Mesendoderm (in vitro differentiated cells): ENCODE results near the gene ARHGAP10.

ENCODE experiments used
- DNase-seq: peaks from one replicate; pipeline ENCODE4 v3.0.0; 2013
- H2AK5ac ChIP-seq: 2 replicates; pipeline ENCODE4 v1.6.1; 2013; ENCODE audit warnings: low read length, inconsistent platforms
- H2BK120ac ChIP-seq: 2 replicates; pipeline ENCODE4 v1.6.1; 2013; ENCODE audit warnings: low read depth, mild to moderate bottlenecking, low read length, moderate library complexity, mixed read lengths
- H2BK15ac ChIP-seq: replicated peaks from 2 replicates; pipeline ENCODE4 v1.6.1; 2013; ENCODE audit warnings: low read depth, mild to moderate bottlenecking, moderate library complexity
- H2BK5ac ChIP-seq: 2 replicates; pipeline ENCODE4 v1.6.1; 2013; ENCODE audit warnings: low read length, inconsistent platforms
- H3K18ac ChIP-seq: 2 replicates; pipeline ENCODE4 v1.6.1; 2013; ENCODE audit warnings: mild to moderate bottlenecking, low read length, mixed read lengths
- H3K23ac ChIP-seq: one replicate; pipeline ENCODE4 v1.6.1; 2013; ENCODE audit warnings: low read length
- H3K27ac ChIP-seq: 2 replicates; pipeline ENCODE4 v1.5.1; 2013; ENCODE audit warnings: low read depth, mild to moderate bottlenecking, inconsistent platforms, low read length, moderate library complexity
- H3K27me3 ChIP-seq: 2 replicates; pipeline ENCODE4 v1.6.1; 2013; ENCODE audit warnings: low read length, control low read depth, mild to moderate bottlenecking, inconsistent platforms; ENCODE audit not compliant: insufficient read depth, poor library complexity
- H3K36me3 ChIP-seq: 2 replicates; pipeline ENCODE4 v1.6.1; 2013; ENCODE audit warnings: low read length, inconsistent platforms; ENCODE audit not compliant: control insufficient read depth, insufficient read depth
- H3K4ac ChIP-seq: one replicate; pipeline ENCODE4 v1.6.1; 2013; ENCODE audit warnings: low read depth, mild to moderate bottlenecking, low read length, moderate library complexity
- H3K4me1 ChIP-seq: 2 replicates; pipeline ENCODE4 v1.6.1; 2013; ENCODE audit warnings: low read depth, low read length, inconsistent platforms; ENCODE audit not compliant: control insufficient read depth
- H3K4me2 ChIP-seq: 2 replicates; pipeline ENCODE4 v1.6.1; 2013; ENCODE audit warnings: low read length
- H3K4me3 ChIP-seq: 2 replicates; pipeline ENCODE4 v1.5.1; 2013; ENCODE audit warnings: mild to moderate bottlenecking, low read length
- H3K56ac ChIP-seq: one replicate; pipeline ENCODE4 v1.6.1; 2013; ENCODE audit warnings: low read length
- H3K79me1 ChIP-seq: 2 replicates; pipeline ENCODE4 v1.6.1; 2013; ENCODE audit warnings: low read length, inconsistent platforms
- H3K79me2 ChIP-seq: 2 replicates; pipeline ENCODE4 v1.6.1; 2013; ENCODE audit warnings: mild to moderate bottlenecking, low read length; ENCODE audit not compliant: control insufficient read depth, insufficient read depth
- H3K9ac ChIP-seq: 2 replicates; pipeline ENCODE4 v1.6.1; 2013; ENCODE audit warnings: low read length, inconsistent platforms
- H4K5ac ChIP-seq: one replicate; pipeline ENCODE4 v1.6.1; 2013; ENCODE audit warnings: low read length
- H4K8ac ChIP-seq: one replicate; pipeline ENCODE4 v1.6.1; 2013; ENCODE audit warnings: low read depth, mild to moderate bottlenecking, control low read depth, low read length, moderate library complexity
- WGBS: extraction: QIAGEN DNeasy Blood & Tissue Kit; methylation state at CpG from one replicate; pipeline ENCODE4 v1.1.7; 2013; ENCODE audit warnings: low lambda C conversion rate, missing lambda C conversion rate; ENCODE audit not compliant: insufficient coverage; ENCODE audit errors: extremely low coverage; 5-methylcytosine and 5-hydroxymethylcytosine counted together

Gene ARHGAP10

DNA sequence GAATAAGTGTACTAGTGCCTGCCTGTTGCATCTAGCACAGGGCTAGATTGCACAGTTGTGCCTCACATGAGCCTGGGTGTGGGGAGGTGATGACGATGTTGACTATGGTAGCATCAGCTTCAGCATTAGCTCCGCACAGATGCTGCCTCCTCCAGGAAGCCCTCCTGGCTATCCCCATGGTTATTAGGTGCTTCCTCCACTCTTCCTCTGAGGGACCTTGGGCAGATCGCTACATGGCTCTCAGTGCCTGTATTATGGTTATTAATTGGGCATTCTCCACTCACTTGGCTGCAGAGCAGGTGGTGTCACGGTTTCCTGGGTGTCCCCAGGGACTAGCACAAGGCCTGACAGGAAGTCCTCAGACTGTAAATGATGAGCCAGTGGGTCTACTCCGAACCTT is 325.6 kb downstream of the ARHGAP10 start:
- no peak overlapping the region for H3K18ac ChIP-seq
- H3K23ac ChIP-seq: no peak overlapping the region
- DNase-seq: no peak
- no CpG with 5 or more reads among the region's 5 CpGs for WGBS
- no peaks in the 10 kb centered on the region for H3K79me1 ChIP-seq
- H3K27ac ChIP-seq: no peak overlapping the region
- H3K4me2 ChIP-seq: no peak overlapping the region
- H2BK120ac ChIP-seq: no peak overlapping the region
- H3K27me3 ChIP-seq: no peaks in the 10 kb centered on the region
- H2BK15ac ChIP-seq: no peak overlapping the region
- H3K79me2 ChIP-seq: no peaks in the 10 kb centered on the region
- H4K5ac ChIP-seq: no peak overlapping the region
- H4K8ac ChIP-seq: no peak overlapping the region
- no peak overlapping the region for H3K9ac ChIP-seq
- H2BK5ac ChIP-seq: no peak overlapping the region
- no peak overlapping the region for H3K4me3 ChIP-seq
- no peak overlapping the region for H3K4ac ChIP-seq
- H3K4me1 ChIP-seq: peaks cover 29% of the 10 kb centered on the region
- no peak overlapping the region for H3K56ac ChIP-seq
- peak overlapping the region; percentile 25 for H2AK5ac ChIP-seq
- H3K36me3 ChIP-seq: no peaks in the 10 kb centered on the region

- Histone ChIP-seq H2AK5ac (no peak overlapping the region), H3K23ac (no peak overlapping the region), H3K9ac (peak overlapping the region; percentile 1), H3K36me3 (no peaks in the 10 kb centered on the region), H2BK5ac (no peak overlapping the region), H3K4ac (no peak overlapping the region), H3K27ac (no peak overlapping the region), H3K79me1 (no peaks in the 10 kb centered on the region), H3K79me2 (no peaks in the 10 kb centered on the region), H4K5ac (no peak overlapping the region), H3K18ac (no peak overlapping the region), H2BK120ac (no peak overlapping the region), H4K8ac (no peak overlapping the region), H3K27me3 (no peaks in the 10 kb centered on the region), H3K4me3 (no peak overlapping the region), H3K4me2 (no peak overlapping the region), H3K56ac (peak overlapping the region; percentile 6), H2BK15ac (no peak overlapping the region), H3K4me1 (peaks cover 29% of the 10 kb centered on the region)
- whole genome bisulfite sequencing: no CpG with 5 or more reads among the region's 14 CpGs
- DNase-seq: no peak
Measured at GRCh38 chr4:148057984-148058859, 326.3 kb downstream of the ARHGAP10 start.

GRCh38 chr4:148059617-148060180 is 327.8 kb downstream of the ARHGAP10 start:
- Histone ChIP-seq H3K4me2 (no peak overlapping the region), H2BK15ac (no peak overlapping the region), H4K5ac (no peak overlapping the region), H2BK5ac (peak overlapping the region; percentile 47), H3K79me1 (no peaks in the 10 kb centered on the region), H3K18ac (no peak overlapping the region), H3K36me3 (no peaks in the 10 kb centered on the region), H3K4me1 (peaks cover 27% of the 10 kb centered on the region), H3K27me3 (no peaks in the 10 kb centered on the region), H3K27ac (no peak overlapping the region), H4K8ac (no peak overlapping the region), H3K9ac (no peak overlapping the region), H3K4ac (peak overlapping the region; percentile 50), H2BK120ac (no peak overlapping the region), H3K79me2 (no peaks in the 10 kb centered on the region), H3K56ac (peak overlapping the region; percentile 57), H2AK5ac (peak overlapping the region; percentile 48), H3K23ac (peak overlapping the region; percentile 6), H3K4me3 (no peak overlapping the region)
- no CpG with 5 or more reads among the region's 10 CpGs for WGBS
- DNase-seq: no peak

GRCh38 chr4:148060264-148061140 is 328.6 kb downstream of the ARHGAP10 start:
- peak overlapping the region; percentile 39 for H3K18ac ChIP-seq
- no peak overlapping the region for H3K23ac ChIP-seq
- H2BK15ac ChIP-seq: no peak overlapping the region
- H3K79me2 ChIP-seq: no peaks in the 10 kb centered on the region
- no peaks in the 10 kb centered on the region for H3K27me3 ChIP-seq
- no peak overlapping the region for H2BK120ac ChIP-seq
- no peaks in the 10 kb centered on the region for H3K79me1 ChIP-seq
- no peak overlapping the region for H4K8ac ChIP-seq
- H3K9ac ChIP-seq: no peak overlapping the region
- no peak overlapping the region for H3K27ac ChIP-seq
- peak overlapping the region; percentile 34 for H4K5ac ChIP-seq
- no peak overlapping the region for H2AK5ac ChIP-seq
- H3K4me1 ChIP-seq: peaks cover 25% of the 10 kb centered on the region
- peak overlapping the region; percentile 61 for H3K56ac ChIP-seq
- no peak overlapping the region for H3K4me2 ChIP-seq
- H3K4me3 ChIP-seq: no peak overlapping the region
- H3K36me3 ChIP-seq: no peaks in the 10 kb centered on the region
- H2BK5ac ChIP-seq: peak overlapping the region; percentile 86
- WGBS: 100% methylated on average over 1 of the region's 13 CpGs
- H3K4ac ChIP-seq: no peak overlapping the region
- no peak for DNase-seq

DNA sequence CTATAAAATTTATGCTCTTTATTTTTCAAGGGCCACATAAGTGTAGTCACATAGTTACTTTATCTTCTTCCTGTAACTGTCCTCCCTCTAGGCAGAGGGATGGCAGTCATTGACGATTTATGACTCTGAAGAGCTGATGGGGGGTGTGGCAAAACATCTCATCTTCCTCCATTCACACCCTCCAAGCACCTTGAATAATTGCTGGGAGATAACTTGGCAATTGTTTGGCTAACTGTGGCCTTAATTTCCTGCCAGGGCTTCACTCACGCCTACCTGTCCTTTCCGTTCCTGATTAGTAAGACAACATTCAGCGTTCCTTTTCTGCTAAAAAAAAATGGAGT is 329.2 kb downstream of the ARHGAP10 start:
- H2BK5ac ChIP-seq: no peak overlapping the region
- H3K4me1 ChIP-seq: peaks cover 25% of the 10 kb centered on the region
- H2BK15ac ChIP-seq: no peak overlapping the region
- no peak overlapping the region for H4K5ac ChIP-seq
- H3K23ac ChIP-seq: no peak overlapping the region
- no CpG with 5 or more reads among the region's 4 CpGs for WGBS
- no peak overlapping the region for H3K4me3 ChIP-seq
- H3K27me3 ChIP-seq: no peaks in the 10 kb centered on the region
- no peak overlapping the region for H4K8ac ChIP-seq
- H3K9ac ChIP-seq: no peak overlapping the region
- H2BK120ac ChIP-seq: no peak overlapping the region
- H3K4me2 ChIP-seq: no peak overlapping the region
- H3K79me2 ChIP-seq: no peaks in the 10 kb centered on the region
- H3K79me1 ChIP-seq: no peaks in the 10 kb centered on the region
- no peak overlapping the region for H2AK5ac ChIP-seq
- no peaks in the 10 kb centered on the region for H3K36me3 ChIP-seq
- no peak overlapping the region for H3K27ac ChIP-seq
- H3K18ac ChIP-seq: no peak overlapping the region
- no peak overlapping the region for H3K56ac ChIP-seq
- no peak overlapping the region for H3K4ac ChIP-seq
- DNase-seq: peak; percentile 85
